HG03442 (cell line): ENCODE data around the gene PKP3.
"Not testable (repeated sequence)": the region's sequence is repeated elsewhere in the genome, so short reads cannot be mapped to it uniquely, and the experiment has no call there.

Experiments
- ATAC-seq: cut with Tn5 transposase; IDR thresholded peaks from one replicate; pipeline ENCODE4 v1.9.1; 2021; ENCODE audit warnings: mild to moderate bottlenecking, moderate library complexity; ENCODE audit not compliant: unreplicated experiment

The PKP3 gene

DNA sequence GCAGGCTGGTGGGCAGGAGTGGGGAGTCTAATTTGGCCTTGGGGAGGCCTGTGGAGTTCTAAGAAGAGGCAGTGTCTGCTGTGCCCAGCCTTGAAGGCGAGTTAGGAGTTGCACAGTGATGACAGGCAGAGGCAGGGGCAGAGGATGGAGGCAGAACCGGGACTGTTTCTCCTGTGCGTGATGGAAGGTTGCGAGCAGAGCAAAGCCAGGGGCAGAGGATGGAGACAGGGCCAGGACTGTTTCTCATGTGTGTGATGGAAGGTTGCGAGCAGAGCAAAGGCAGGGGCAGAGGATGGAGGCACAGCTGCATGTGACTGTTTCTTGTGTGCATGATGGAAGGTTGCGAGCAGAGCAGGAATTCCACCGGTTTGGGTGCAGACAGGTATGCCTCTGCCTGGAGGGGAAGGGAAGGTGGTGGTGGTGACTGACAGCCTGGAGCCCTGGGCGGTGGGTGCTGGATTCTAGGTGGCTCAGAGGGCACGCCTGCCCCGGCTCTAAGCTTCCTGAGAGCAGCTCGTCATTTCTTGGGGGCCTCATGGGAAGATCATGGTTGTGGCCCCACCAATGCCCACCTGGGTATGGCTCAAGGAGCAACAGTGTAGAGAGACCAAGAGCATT is 16.0 kb upstream of the PKP3 start:
- no peak for ATAC-seq

DNA sequence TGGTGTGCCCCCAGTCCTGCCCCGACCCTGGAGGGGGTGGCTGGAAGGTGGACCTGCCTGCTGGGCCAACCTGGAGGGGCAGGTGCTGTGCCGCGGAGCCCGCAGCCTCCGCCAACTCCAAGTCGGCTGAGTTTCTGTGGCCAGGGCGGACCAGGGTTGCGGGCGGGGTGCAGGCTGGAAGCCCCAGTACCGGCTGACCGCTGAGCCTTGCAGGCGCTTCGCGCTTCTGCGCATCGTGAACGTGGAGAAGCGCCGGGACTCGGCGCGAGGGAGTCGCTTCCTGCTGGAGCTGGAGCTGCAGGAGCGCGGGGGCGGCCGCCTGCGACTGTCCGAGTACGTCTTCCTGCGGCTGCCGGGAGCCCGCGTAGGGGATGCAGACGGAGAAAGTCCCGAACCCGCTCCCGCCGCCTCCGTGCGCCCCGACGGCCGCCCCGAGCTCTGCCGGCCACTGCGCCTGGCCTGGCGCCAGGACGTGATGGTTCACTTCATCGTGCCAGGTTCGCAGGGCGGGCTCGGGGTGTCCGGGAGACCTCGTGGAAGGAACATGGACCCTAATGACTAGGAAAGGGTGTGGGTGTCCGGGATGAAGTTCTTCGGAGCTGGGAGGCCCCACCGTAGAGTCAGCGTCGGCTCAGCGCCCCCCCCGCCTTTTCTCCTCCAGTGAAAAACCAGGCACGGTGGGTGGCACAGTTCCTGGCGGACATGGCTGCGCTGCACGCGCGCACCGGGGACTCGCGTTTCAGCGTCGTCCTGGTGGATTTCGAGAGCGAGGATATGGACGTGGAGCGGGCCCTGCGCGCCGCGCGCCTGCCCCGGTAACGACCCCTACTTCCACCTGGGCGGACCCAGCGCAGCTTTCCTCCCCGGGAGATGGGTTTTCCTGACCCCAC is 14.6 kb upstream of the PKP3 start:
- ATAC-seq, result no peak

DNA sequence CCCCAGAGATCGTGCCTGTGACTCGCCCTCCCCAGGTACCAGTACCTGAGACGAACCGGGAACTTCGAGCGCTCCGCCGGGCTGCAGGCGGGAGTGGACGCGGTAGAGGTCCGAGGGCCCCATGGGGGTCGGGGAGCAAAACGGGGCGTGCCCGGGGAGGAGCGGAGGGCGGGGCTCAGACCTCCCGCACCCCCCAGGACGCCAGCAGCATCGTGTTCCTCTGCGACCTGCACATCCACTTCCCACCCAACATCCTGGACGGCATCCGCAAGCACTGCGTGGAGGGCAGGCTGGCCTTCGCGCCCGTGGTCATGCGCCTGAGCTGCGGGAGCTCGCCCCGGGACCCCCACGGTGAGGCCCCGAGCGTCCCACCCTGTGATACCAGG is 13.9 kb upstream of the PKP3 start:
- no peak for ATAC-seq

DNA sequence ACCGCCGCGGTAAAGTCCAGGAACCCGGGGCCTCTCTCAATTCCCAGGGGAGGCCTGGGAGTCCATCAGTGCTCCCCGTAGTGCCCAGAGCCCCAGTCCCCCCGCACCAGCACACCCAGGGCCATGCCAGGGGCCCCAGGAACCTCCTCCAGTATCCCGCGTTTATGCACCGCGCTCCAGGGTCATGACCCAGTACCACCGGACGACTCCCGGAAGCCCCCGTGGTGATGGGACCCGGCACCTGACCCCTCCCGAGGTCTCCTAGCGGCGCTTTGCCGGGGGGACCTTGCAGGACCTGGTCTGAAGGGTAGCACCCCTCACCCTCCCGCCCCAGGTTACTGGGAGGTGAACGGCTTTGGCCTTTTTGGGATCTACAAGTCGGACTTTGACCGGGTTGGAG is 13.5 kb upstream of the PKP3 start:
- no peak for ATAC-seq

DNA sequence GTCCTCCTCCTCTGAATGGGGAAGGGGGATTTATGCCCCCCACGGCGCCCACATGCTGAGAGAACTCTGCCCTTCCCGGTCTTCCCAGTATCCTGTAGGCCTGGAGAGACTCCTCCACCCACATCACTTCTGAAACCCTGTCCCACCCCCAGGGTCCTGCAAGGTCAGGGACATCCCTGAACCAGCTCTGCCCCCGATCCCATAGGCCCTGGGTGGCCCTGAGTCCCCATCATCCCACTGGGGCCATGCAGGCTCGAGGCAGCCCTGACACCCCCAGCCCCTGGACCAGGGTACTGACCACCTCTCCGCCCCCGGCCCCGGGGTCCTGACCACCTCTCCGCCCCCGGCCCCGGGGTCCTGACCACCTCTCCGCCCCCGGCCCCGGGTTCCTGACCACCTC is 13.0 kb upstream of the PKP3 start:
- ATAC-seq, result no peak

DNA sequence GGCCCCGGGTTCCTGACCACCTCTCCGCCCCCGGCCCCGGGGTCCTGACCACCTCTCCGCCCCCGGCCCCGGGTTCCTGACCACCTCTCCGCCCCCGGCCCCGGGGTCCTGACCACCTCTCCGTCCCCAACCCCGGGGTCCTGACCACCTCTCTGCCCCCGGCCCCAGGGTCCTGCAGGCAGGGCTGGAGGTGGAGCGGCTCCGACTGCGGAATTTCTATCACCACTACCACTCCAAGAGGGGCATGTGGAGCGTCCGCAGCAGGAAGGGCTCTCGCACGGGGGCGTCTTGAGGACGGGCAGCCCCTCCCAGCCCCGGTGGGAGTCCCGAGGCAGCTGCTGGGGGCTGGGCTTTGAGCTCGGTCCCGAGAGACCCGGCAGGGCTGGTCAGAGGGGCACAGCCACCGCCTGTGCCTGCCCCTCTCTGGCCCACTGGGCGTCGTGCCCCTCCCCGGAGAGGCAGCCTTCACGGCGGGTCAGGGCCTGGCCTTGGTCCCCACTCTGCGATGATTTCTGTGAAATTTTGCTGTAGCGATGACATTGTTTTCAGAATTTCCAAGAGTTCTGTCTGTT is 12.4 kb upstream of the PKP3 start:
- ATAC-seq, result no peak

DNA sequence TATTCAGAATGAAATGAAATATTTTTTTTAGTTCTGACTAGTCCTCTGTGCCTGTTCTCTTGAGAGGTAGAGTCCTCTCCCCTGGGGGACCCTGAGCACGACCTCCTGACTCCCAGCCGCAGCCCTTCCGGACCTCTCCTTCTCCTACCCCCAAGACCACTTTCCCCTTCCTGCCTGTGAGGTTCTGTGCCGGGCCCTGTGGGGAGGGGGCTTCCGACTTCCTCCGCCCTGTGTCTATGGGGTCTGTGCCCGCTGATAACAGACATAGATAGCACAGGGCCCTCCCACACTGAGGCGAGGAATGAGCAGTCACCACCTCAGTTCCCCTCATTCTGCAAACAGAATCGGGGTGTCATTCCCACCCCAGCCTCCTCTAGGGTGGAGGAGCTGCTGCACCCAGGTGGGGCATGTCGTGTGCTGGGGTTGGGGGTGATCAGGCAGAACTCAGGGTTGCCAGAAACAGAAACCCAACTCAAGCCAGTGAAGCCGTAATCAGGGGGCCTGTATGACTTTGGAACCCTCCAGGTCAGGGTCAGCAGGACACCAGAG is 11.9 kb upstream of the PKP3 start:
- no peak for ATAC-seq

DNA sequence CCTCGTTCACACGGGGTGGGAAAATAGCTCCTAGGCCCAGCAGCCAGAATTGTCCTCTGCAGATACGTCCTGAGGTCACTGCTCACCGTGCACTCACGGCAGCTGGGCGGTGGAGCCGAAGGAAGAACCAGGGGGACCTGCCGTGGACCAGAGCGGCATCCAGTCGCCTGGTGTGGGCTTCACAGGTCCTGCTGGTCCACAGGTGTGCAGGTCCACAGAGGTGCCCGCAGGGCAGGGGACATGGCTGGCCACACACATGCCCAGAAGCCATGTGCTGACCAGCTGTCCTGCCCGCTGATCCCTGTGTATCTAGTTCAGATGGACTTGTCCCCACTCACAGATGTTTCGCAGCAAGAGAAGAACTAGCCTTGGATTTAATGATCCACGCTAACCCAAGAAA is 10.6 kb upstream of the PKP3 start:
- no peak for ATAC-seq

DNA sequence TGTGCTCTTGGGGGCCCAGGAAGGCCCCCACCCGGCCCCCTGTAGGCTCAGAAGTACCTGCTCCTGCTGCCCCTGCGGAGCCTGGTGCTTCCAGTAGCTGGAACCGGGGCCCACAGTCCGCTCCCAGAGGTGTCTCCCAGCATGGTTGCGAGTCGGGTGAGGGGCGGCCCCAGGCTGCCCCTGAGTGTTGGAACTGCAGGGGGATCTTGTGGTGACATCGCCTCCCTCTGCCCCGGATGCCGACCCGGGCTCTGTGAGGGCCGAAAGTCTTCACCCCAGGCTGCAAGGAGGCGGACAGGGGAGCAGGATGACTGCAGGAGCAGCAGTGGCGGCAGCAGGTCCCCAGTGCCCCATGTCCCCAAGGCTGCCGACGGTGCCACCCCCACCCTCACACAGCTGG is 9.5 kb upstream of the PKP3 start:
- ATAC-seq, result no peak

DNA sequence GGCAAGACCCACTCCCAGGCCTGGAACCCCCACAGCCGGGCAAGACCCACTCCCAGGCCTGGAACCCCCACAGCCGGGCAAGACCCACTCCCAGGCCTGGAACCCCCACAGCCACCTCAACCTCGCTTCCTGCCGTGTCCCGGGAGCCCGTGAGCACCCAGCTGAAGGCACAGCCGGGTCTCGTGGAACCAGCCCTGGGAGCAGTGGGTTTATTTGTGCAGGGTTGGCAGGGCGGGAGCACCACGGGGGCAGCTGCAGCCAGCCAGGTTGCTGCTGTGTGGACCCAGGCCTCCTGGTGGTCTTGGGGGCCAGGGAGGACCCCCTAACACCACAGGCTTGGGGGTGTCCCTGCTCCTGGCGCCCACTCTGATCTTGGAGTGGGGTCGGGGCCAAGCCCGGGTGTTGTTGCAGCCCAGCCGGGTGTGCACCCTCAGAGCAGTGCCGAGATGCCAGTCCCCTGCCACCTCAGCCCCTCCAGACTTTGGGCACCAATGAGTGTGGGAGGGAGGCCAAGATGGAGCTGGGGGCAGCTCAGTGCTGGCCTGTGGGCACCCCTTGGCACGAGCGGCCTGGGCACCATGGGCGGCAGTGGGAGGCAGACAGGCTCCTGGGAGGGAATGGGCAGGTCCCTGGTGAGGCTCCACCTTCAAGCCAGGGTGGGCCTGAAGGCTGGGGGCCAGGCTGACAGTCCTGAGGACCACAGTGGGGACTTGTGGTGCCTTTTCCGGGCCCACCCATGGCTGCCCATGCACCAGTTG is 8.2 kb upstream of the PKP3 start:
- ATAC-seq, result no peak

DNA sequence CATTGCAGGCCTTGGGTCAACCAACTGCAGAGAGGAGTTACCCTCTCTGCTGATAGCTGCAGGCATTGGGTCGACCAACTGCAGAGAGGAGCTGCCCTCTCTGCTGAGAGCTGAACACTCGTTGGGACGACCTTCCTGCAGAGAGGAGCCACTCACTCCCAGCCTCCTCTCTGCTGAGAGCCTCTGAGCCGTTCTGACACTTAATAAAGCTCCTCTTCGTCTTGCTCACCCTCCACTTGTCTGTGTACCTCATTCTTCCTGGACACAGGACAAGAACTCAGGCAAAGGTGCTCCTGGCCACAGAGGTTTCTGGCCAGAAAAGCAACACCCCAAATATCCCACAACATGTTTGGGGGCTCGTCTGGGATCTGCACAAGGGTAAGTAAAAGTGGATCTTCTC is 7.5 kb upstream of the PKP3 start:
- no peak for ATAC-seq

DNA sequence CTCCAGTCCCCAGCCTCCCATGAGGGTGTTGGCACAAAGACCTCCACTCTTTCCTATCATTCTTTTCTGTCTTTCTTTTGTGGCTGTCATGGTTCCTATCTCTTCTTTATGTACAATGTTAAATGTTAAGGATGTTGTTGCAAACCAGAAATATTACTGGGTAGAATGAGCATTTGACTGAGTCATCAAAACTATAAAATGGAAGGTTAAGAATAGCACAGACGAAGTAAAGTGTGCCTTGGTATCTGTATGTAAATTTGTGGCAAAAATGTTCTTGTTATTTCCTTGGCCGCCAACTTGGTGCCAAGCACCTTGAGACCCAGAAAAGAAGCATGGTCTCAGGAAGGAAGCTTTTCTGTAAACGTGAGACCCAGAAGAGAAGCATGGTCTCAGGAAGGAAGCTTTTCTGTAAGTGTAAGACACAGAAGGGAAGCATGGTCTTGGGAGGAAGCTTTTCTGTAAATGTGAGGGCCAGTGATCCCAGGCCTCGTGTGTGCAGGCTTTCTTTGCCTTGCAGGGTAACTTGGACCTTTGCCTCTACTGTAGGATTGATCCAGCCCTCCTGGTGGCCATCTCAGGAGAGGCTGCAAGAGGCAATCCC is 6.7 kb upstream of the PKP3 start:
- ATAC-seq, result no peak

DNA sequence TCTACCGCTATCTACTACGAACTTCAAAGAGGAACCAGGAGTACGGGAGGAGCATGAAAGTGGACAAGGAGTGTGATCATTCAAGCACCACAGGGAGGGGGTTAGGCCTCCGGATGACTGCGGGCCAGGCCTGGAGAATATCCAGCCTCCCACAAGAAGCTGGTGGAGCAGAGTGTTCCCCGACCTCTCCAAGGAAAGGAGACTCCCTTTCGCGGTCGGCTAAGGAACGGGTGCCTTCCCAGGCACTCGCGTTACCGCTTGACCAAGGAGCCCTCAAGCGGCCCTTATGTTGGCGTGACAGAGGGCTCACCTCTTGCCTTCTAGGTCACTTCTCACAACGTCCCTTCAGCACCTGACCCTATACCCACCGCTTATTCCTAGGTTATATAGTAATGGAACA is 4.6 kb upstream of the PKP3 start:
- ATAC-seq, result not testable (repeated sequence)

DNA sequence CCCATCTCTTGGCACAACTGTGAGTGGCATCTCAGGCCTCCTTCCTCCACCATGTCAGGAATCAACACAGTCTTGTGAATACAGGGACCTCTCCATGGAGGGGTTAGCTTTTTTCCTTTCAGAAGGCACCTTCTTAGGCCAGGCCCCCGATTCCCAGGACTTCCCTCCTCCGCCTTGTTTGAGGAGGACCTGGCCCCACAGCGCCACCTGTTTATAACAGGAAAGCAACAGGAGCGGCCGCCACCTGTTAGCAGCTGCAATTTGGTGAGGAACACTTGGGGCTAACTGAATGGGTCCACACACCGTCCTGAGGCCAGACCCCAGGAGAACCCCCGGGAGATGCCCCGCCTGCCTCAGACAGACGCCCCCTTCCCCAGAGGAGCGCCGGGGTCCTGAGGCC is 3.8 kb upstream of the PKP3 start:
- no peak for ATAC-seq

DNA sequence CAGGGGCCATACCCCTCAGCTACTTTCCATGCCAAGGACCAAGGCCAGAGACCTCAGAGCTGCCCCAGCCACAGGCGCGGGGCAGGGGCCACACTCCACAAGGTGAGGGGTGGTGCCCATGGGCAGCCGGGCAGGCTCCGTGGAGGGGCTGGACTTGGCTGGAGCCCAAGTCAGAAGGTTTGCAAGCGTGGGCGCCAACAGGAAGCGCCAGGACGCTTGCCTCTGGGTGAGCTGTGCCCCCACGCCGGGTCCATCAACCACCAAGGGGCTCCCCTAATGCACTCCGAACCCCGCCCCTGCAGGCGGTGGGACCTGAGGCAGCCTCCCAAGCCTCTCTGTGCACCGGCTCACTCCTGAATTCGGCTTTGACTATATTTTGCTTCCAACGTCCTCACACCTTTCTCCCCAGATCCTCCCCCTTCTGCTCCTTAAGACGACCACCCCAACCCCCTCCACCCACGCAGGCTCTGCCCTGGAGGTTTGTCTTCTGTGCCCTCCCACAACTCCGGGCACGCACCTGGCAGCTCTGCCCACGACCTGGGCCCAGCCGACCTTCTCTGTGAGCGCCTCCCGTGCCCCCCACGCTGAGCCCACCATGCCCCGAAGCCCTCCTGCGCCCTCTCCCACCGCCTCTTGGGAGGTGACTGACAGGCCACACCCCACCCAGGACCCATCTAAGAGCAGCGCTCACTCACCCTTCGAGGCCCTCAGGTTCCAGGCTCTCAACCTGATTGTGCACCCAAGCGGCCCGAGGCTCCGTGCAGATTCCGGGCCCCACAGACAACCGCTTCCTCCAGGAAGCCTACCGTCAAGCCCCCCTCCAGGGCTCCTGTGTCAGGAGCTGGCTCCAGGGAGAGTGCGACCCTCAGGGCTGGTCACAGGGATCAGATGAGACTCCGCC is 2.6 kb upstream of the PKP3 start:
- ATAC-seq, result no peak

DNA sequence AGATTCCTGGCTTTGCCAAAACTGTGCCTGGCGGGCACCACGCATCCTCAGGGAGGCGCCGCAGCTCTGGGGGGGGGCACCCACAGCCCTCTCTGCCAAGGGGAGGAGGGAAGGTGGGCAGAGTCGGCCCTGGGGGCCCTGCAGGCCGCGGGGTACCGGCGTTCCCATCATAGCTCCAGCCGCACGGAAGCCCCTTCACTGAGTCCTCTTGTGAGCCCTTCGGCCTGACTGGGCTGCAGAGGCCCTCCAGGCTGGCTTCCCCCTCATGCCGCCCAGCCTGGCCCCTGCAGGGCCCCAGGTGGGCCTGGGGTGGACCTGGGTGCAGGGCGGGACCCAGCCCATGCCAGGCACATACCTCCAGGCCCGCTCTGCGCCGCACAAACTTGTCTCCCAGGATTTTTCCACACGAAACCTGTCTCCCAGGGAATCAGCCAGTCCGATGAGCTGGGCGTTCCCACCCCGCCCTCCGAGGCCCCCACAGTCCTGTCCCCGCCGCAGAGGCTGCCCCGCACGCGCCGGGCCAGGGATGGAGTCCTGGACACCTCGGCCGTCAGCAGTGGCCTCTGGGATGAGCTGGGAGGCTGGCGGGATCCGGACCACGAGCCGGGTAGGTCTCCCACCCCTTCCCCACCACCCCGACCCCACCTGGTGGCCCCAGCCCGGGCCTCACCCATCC is 1.8 kb upstream of the PKP3 start:
- ATAC-seq, result no peak

DNA sequence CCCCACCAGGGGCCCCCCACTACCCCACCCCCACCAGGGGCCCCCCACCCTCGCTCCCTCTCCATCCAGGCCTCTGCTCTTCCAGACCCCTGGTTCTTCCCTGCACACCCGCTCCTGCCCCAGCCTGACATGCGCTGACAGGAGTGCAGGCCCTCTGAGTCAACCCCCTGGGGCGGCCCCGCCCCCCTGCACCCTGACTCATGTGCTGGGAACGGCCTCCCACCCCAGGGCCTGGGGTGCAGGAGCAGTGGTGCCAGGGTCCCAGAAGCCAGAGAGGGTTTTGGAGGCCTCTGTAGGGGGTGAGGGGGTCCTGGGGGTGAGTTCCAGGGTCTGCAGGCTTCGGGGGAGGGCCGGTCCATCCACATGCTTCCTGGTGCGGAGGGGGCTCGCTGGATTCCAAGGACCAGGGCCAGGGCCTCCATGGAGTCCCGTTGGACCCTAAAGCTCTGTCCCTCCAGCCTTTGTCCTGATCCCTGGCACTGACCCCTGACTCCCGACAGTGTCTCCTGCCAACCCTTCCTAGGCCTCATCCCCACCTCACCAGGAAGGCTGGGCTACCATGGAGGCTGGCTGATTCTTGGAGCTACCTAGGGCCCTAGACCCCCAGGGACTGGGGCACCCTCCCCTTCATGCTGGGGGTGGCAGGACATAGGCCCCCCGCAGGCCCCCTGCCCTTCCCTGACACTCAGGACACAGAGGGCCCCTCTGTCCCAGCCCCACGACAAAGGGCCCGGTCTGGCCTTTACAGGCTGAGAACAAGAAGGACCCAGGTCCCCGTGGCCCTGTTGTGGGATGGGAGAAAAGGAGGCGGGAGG is 583 bp upstream of the PKP3 start:
- no peak for ATAC-seq

DNA sequence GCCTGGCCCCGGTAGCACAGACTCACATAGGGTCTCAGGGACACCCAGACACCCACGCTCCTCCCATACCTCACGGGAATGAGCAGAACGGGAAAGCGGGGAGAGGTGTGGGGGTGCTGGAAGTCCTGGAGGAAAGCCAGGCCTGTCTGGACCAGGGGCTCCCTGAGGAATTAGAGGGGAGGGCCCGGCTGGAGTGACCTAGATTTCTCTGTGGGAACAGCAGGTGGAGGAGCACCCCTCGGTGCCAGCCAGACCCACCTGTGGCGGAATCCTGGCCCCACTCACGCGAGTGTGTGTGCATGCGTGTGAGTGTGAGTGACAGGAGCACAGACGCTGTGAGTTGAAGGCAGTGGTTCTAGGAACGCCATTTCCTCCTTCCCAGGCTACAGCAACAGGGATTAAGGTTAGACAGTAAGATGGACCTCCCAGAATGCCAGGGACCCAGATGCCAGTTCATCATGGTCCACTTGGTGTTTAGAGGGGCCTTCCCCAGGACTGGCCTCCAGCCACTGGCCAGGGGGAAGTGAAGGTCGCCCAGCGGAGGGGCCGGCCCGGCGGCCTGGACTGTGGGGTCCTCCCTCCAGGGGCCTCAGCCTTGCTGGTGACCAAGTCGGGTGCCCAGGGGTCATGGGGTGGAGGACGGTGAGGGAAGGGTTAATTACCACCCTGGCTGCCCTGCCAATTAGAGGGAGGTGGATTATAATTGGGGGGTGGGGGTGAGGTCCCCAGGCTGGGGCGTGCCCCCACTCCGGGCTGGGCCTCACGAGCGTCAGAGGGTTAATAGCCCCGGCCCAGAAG is 1.0 kb downstream of the PKP3 start:
- ATAC-seq, result no peak
